ENCODE results near the gene LY6G6D.

LY6G6D gene

DNA sequence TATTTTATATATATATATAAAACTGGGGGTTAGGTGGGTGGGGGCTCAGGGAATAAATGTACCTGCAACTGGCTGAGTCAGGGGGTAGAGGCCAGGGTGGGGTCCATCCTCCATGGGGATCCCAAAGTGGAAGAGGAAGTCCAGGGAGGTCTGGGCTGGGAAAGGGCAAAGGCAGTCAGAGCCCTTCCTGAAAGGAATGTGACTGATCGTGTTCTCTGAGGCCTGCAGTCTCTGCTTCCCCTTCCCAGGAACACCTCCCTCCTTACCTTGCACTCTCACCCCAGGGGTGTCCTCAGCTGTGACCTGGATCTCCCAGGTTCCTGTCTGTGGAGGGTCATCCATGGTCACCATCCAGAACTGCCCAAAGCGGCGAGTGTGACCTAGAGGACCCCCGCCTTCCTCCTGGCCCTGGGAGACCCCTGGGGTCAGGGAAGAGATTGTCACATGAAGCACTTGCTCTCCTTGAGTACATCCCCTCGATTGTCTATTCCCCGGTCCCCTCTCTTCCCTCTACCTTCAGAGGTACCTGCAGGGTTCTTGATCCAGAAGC, 52.0 kb downstream of the LY6G6D start:
- no peak for DNase-seq

All from KG1 (cell line).